Left renal pelvis (tissue), 4 donors: ENCODE data around the gene PLSCR1. TPM values are rescaled to one million over a fixed set of nuclear protein-coding genes. Genes with fewer than 3 reads are reported as not detected.
"Not testable (repeated sequence)": the region's sequence is repeated elsewhere in the genome, so short reads cannot be mapped to it uniquely, and the experiment has no call there.

Experiments used
- DNase-seq, 4 donors: peaks; one replicate each; pipeline ENCODE4 v3.0.0-alpha.2; 2013; ENCODE audit warnings: low read depth in 4 of 4, low spot score in 3 of 4
- polyA plus RNA-seq, 4 donors: library from polyadenylated mRNA; unstranded; fragments of 120-200 nt; gene quantifications; one replicate each; pipeline ENCODE4 v1.2.1, GENCODE V29; 2013; ENCODE audit not compliant: insufficient read length in 4 of 4

Gene PLSCR1
- polyA plus RNA-seq, 4 donors, result 82.2 to 99.5 (median 86.8) TPM

- DNase-seq, result no peak
These were observed 59.1 kb downstream of the PLSCR1 start for GRCh38 chr3:146485297-146485696.

DNA sequence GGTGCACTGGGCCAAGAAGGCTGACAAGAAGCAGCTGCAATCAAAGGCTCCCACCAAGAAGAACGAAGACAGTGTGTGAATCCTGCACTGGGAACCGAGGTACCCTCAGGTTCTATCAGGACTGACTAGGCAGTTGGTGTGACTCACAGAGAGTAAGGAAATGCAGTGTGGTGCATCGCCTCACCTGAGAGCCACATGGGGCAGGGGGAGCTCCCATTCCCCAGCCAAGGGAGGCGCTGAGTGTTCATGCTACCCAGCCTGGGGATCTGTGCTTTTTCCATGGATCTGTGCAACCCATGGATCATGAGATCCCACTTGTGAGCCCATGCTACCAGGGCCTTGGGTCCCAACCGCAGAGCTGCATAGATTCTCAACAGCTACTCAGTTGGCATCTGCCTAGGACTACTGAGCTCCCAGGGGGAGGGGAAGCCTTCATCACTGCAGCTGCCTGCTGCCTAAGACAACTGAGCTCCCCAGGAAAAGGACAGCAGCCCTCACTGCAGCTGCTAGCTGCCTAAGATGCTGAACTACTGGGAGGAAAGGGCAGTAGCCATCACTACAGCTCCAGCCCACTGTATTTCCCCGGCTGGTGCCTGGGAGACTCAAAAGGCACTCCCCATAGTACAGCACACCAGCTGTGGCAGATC lies 68.2 kb downstream of the PLSCR1 start:
- no peak for DNase-seq

GRCh38 chr3:146474976-146475375 lies 69.4 kb downstream of the PLSCR1 start:
- not testable (repeated sequence) for DNase-seq

DNA sequence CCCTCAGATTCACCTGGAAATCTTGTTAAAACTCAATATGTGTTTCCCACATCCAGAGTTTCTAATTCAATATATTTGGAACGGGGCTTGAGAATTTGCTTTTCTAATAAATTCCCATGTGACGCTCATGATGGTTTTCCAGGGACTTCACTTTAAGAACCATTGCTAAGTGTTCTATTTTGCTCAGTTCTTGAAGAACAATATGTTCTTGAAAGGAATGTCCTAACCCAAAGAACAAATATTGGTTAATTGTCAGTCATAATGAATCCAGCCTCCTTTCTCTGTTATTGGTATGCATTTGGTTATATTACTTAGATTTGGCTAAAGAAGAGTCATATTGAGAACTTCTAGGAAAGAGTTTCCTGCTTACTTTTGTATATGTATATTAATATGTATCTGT lies 70.7 kb downstream of the PLSCR1 start:
- DNase-seq, result no peak

DNA sequence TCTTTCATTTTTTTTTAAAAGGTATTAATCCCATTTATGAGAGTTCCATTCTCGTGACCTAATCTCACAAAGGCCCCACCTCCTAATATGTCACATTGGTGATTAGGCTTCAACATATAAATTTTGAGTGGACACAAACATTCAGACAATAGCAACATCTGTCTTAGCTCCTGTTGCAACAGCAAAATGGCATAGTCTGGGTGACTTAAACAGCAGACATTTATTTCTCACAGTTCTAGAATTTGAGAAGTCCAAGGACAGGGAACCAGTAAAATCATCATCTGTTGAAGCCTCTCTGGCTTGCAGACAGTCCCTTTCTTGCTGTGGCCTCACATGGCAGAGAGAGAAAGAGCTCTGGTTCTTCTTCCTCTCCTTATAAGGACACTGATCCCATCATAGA lies 71.8 kb downstream of the PLSCR1 start:
- DNase-seq, result no peak

GRCh38 chr3:146471012-146471411 lies 73.4 kb downstream of the PLSCR1 start:
- DNase-seq, result no peak

GRCh38 chr3:146470425-146470990 lies 73.9 kb downstream of the PLSCR1 start:
- DNase-seq, result no peak

DNA sequence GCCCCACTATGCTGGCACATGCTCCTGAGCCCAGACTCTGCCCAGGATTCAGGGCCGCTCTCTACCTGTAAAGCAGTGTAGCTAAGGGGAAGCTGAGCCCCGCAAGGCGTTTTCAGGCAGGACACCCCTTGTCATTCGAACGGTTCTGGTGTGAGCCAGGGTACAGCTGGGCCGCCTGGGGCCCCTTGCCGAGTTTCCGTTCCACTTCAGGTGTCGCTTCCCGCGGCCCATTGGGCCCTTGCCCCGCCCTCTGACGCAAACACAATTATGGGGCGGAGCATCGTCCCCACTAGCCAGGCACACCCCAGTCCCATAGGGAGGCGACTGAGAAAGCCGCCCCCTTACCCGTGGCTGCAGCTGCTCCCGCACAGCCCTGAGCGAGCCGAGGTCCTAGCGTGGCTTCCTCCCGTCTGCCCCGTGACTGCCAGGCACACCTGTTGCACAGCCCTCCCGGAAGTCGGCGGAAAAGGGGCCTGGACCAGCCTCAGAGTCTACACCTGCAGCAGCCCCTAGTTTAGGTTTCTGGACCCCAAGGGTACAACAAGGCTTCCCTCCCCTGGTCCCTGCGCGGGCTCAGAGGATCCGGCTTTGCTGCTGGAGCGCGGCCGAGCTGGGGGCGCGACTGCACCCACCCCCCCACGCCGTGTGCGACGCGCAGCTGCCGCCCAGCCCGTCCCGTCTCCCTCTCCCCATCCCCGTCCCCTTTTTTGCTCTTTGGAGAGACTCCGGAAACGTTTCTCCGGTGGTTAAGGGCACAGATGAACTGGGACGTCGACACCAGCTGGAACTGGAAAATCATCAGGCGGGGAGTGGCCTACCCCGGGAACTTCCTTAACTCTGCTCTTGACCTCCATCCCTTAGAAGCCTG lies 75.0 kb downstream of the PLSCR1 start, which contains the start of gene PLSCR2:
TSS of gene PLSCR2 (minus strand) at position 412 of the 868 bp plus-strand sequence. CDS start 9,657 bp downstream, outside the sequence.
- DNase-seq, result peak; percentile 47 to 57 (median 50)

GRCh38 chr3:146468671-146469149 lies 75.7 kb downstream of the PLSCR1 start:
- DNase-seq, result no peak

- DNase-seq, result no peak
These were observed 76.2 kb downstream of the PLSCR1 start for GRCh38 chr3:146468234-146468633.

DNA sequence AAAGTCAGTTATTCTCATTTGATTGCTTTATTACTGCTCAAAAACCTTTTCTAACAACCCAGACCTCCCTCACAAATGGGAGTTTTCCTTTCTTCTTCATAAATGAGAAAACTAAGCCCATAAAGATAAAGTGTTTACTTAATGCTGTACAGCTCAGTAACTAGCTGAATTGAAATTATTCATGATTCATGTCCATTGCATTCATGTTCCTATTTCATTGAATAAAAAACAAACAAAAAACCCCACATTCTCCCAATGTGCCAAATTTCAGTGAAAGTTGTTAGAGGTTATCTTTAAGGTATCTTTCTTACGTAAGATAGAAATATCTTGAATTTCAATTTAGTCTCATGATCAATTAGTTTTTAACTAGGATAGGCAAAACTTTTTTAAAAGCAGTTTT lies 77.8 kb downstream of the PLSCR1 start:
- DNase-seq, result no peak

- no peak for DNase-seq
These were observed 78.5 kb downstream of the PLSCR1 start for GRCh38 chr3:146465693-146466465.

Other genes with a start within 250 kb of the PLSCR1 start
- gene PLSCR2, start 75.0 kb downstream of the PLSCR1 start, polyA plus RNA-seq, result 1 to 10 TPM in 3 of 4 donors, under 1 TPM in 1; 0.25 to 1.5 (median 1.1) TPM
- not detected for gene PLSCR5, start 60.7 kb upstream of the PLSCR1 start, polyA plus RNA-seq